HG03025 (cell line): Measurements from ENCODE around the gene BRD2.
"Not testable (repeated sequence)": the region's sequence is repeated elsewhere in the genome, so short reads cannot be mapped to it uniquely, and the experiment has no call there.

Experiments
- ATAC-seq: cut with Tn5 transposase; IDR thresholded peaks from one replicate; pipeline ENCODE4 v1.9.1; 2021; ENCODE audit warnings: mild to moderate bottlenecking, moderate library complexity; ENCODE audit not compliant: unreplicated experiment, low FRiP score

The BRD2 gene

DNA sequence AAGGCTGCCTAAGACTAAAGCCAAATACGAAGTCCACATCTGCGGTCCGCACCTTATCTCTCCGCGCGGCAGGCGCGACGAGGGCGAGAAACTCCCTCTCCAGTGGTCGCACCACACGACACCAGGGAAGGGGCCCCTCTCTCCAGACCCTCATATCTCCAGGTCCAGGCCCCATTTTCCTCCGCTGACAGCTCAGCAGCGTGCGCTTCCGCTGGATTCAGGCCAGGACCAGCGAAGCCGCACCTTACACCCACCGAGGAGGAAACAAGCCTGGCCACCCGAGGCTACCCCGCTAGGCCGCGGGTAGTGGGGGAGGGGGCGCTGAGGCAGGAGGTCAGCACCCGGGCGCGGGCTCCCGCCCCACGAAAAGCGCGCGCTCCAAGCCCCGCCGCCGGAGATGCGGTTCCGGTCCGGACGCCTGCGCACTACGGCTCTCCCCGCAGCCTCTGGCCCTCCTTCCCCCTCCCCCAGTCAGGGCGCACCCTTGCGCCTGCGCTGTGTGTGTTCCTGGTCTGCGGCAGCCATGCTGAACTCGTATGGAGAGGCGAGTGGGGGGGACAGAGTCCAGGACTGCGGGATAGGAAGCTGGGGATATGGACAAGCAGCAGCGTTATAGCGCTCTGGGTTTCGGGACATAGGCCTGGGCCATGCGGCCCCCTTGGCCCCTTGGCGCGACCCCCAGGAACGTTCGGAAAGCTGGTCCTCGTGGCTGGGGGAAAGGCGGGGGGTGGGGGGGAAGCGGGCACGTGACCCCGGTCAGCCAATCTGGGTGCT is at the start of gene BRD2:
BRD2 (plus strand) TSS at position 502 of the 774 bp plus-strand sequence. CDS start 4,305 bp downstream, outside the sequence.
- peak; percentile 32 for ATAC-seq

- ATAC-seq, result no peak
Measured at GRCh38 chr6:32920715-32921114, 47.7 kb upstream of the BRD2 start.

GRCh38 chr6:32922083-32922482 is 46.3 kb upstream of the BRD2 start:
- no peak for ATAC-seq

GRCh38 chr6:32931211-32931610 is 37.2 kb upstream of the BRD2 start:
- no peak for ATAC-seq

DNA sequence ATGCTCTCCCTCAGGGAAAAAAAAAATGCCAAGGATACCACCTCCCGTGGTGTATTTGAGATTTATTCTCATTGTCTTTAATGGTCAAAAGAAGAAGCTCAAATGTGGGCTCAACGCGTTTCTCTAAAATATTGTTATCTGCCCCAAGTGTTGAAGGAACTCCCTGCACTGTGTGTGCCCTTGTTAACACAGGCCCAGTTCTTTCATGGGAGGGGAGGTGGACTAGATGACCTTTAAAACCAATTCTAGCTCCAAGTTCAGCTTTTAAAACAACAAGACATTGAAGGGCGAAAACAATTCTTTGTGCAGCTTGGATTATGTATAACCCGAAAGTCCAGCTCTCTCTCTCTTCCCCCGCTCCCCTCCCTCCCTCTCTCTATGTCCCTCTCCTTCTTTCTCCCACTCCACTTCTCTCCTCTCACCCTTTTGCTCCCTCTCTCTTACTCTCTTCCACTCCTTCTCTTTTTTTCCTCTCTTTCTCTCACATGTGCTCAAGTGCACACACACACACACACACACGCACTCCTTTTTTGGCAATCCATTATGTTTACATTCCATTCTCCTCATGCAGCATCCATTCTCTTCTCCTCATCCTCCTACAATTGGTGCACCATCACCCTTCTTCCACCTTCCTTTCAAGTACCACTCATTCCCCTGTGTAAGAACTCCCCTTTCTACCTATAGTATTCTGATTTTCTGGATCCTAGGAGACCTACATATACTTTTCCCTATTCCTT is 36.1 kb upstream of the BRD2 start:
- ATAC-seq, result no peak

DNA sequence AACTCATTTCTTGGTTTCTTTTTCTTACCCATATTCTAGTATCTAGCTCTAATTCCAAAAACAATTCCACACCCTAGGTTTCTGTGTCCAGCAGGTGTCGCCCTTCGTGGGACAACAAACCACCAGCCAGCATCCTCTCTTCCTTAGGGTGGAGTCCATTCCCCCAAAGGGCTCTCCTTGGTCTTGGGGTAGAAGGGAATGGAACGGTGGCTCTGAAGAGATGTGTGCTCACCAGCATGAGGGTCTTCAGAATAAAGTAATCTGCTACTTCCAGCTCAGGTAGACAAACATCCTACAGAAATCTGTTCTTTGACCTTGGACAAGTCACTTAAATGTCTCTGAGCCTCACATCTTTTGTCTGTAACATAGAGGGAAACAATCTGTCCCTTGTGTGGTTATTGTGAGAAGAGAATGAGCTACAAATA is 34.7 kb upstream of the BRD2 start:
- no peak for ATAC-seq

DNA sequence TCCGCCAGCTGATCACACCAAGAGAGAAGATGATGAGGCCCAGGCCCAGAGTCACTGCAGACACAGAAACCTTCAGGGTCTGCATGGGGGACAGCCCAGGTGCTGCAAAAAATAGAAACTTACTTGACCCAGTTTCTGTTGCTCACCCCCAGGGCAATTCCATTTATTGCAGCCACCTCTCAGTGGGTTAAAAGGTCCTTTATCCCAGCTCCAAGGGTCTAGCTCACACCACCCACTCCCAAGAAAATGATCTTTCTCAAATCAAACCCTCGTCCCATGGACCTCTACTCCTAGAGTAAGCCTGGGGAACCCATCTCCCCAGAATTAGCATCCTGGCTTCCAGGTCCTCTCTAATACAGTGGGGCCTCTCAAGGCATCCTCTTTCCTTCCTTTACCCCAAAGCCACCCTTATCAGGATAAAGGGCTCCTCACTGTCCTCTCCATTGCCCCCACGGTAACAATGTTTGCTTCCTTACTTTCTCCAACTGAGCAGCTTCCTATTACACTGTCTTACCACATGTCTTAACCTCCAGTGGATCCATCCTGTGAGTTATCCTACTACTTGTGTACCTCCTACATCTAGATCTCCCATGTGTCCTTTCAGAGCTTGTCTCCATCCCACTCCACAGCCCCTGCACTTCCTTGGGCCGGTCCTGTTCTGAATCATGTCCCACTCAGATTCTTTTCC is 32.7 kb upstream of the BRD2 start:
- ATAC-seq, result no peak

- ATAC-seq, result no peak
Measured at GRCh38 chr6:32936239-32937152, 31.9 kb upstream of the BRD2 start.

DNA sequence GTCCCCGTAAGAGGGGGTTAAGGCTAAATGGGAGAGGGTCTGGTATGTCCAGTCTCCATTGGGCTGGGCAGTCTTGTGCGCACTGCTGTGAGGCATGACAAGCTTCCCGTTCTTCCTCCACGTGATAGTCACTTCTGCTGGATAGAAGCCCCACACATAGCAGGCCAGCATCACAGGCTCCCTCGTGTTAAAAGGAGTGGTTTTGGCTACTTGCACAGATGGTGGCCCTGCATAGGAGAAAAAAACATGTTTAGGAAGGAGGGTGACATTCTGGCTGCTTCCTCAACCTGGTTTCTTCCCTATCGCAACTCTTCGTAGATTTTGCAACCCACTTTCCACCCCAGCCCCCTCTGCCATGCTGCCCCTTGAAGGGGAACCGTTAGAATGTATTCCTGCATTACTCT is 31.2 kb upstream of the BRD2 start:
- ATAC-seq, result no peak

DNA sequence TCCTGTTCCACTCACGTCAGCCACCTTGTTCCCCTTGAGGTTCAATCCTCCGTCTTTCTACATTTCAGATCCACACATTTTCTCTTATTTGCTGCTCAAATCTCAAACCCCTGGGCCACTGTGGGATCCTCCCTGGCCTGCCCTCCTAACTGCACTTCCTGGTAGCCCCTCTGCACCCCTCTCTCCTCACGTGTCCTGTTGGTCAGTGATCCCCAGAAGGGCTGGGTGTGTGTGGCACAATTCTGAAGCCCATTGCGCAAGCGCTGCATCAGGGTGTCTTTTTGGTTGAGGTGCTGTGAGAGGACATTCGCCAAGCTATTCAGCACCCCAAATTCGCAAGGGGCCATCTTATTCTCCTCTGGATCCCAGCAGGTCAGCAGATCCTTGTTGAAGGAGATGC is 29.9 kb upstream of the BRD2 start:
- no peak for ATAC-seq

DNA sequence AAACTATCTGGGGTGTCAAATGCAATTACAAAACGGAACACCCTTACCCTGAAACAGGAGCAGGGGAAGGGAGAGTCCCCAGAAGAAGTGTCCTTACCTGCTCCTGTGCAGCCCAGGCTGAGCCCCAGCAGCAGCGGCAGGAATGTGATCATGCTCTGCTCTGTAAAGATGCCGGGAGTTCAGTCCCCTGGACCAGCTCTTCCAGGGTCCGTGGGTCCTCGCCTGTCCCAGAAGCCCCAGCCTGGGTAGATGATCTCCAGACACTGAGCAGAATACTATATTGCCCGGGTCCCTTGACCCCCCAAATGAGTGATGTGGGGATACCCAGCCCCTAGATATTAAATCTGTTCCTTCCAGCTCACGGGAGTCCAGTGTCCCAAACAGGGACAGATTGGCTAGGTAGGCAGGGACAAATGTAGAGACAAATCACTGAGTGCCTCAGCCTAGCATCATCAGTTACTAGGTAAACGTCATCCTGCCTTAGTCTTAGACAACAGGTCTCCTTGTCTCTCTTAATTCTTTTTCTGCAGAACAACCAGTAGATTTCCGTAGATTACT is 27.7 kb upstream of the BRD2 start, which contains the start of gene HLA-DMB:
HLA-DMB (minus strand) TSS at position 373 of the 558 bp plus-strand sequence; CDS start at position 152, 221 bp downstream.
- peak; percentile 50 for ATAC-seq

DNA sequence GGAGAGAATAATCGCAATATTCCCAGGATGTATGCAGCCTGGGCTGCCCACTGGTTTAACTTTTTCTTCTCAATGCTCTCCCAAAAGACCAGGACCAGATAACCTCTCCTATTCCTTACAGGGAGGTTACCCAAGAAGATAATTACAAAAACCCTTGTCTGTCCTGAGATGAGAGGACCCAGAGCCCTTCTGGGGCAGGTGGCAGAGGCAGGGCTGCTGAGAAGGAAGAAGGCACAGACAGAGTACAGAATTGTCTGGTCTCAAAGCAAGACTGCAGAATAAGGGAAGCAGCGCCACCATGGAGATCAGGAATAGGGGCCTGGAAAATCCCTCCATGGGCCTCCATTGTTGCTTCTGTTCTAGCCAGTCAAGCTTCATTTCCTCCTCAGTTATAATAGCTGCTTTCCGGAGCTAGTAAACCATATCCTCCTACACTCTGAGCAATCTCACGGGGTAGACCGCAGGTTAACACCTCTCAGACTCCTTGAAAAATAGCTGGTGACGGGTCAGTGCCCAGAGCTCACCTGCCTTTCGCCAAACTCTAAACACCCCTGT is 27.1 kb upstream of the BRD2 start:
- ATAC-seq, result peak; percentile 31

DNA sequence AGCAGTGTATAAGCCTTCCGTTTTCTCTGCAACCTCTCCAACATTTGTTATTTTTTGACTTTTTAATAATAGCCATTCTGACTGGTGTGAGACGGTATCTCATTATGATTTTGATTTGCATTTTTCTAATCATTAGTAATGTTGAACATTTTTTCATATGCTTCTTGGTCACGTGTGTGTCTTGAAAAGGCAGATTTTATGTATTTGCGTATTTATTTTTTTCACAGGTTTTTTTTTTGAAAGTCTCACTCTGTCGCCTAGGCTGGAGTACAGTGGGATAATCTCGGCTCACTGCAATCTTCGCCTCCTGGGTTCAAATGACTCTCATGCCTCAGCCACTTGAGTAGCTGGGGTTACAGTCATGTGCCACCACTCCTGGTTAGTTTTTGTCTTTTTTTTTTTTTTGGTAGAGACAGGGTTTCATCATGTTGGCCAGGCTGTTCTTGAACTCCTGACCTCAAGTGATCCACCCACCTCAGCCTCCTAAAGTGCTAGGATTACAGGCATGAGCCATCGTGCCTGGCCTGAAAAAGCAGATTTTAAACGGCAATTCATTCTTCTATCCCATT is 25.8 kb upstream of the BRD2 start:
- not testable (repeated sequence) for ATAC-seq

DNA sequence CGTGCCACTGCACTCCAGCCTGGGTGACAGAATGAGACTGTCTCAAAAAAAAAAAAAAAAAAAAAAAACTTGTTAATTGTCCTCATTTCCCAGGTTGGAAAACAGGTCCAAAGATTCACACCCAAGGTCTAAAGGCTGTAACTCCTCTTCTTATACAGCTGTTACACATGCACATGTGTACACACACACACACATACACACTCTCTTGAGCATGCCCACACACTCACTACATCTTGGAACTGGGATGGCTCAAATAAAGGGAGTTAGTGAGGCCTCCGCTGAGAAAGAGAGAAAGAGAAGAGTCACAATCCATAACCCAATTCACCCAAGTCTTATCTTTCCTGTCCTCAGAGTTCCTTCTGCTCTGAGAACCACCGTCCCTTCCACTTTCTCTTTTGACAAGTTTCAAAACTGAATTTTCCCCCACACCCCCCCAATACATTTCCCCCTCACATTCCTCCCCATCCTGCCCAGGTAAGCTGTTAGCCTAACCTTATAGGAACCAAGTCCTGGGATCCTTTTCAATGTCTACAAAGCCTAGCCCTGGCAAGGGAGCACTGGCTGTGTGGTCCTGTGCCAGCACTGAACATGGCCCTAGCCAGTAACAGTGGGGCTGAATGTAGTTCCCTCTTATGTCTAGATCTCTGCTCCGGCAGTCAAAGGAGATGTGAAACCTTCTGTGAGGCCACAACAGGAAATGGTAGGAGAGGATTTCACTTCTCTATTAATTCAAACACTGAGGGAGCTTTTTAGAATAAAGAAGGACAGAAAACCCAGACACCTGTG is 24.3 kb upstream of the BRD2 start:
- no peak for ATAC-seq

DNA sequence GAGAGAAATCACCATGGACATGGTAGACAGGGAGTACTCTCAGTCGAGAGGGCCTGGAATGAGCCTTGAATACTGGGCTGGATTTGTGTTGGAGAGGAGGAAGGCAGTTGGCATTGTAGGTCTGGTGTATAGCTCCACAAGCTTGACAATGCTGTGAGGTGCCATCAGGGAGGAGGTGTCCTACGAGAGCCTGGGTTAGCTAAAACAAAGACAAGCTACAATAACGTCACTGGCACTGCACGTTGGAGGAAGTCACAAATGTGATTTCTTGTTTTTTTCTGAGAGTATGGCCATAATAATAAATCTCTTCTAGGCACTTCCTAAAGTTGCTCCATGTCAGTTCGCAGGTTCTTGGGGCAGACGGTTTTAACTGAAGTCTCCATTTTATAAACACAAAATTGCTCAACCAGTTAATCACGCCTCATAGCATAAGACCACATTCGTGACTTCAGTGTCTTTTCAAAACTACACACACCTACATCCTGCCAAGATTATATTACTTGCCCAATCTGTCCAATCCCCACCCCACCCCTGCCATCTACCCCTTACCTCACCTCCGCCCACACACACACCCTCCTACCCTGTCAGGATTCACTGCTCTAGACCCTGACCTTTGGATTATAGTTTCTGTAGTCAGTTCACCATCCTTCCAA is 23.2 kb upstream of the BRD2 start:
- ATAC-seq, result no peak

DNA sequence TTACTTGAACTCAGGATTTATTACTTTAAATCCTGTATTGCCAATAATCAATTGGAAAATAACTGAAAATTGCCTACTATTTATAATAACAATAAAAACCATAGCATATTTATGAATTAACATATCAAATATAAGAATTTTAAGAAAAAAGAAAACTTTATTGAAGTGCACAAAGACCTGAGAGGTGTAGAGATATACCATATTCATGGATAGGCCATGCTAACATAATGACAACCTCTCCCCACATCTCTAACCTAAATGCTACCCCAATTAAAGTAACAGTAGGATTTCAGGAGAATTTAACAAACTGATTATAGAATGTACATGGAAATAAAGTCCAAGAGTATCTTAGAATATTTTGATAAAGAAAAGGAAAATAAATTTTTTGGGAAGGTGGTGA is 22.4 kb upstream of the BRD2 start:
- ATAC-seq, result no peak

- no peak for ATAC-seq
Measured at GRCh38 chr6:32946893-32947292, 21.5 kb upstream of the BRD2 start.
